GM23248 (cell line): Measurements from ENCODE around the gene GALNT12.

Source experiments
- EZH2 ChIP-seq: fragments of 200-600 bp; sonication (generic); IDR thresholded peaks from 2 replicates; pipeline ENCODE4 v1.6.1; 2018; ENCODE audit warnings: antibody characterized with exemption, mild to moderate bottlenecking; ENCODE audit not compliant: insufficient read depth, poor library complexity, severe bottlenecking
- EZH2phosphoT487 ChIP-seq: fragments of 200-600 bp; sonication (generic); IDR thresholded peaks from 2 replicates; pipeline ENCODE4 v1.6.1; 2018; ENCODE audit warnings: antibody characterized with exemption, moderate library complexity, mild to moderate bottlenecking, low read depth; ENCODE audit not compliant: insufficient read depth

DNA sequence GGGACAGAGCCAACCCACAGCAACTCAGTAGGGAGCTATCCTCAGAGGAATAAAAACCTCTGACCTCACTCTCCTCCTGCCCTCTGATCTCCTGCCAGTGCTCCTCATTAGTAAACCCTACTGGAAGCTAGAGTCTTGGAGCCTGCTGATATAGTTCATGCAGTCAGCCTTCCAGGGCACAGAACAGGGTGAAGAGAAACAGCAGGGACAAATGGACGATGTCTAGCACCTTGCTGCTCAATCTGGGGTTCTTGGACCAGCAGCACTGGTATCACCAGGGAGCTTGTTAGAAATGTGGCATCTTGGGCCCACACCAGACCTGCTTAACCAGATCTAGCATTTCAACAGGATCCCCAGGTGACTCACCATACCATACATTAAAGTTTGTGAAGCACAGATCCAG lies 5.5 kb upstream of the GALNT12 start:
- no peak for TF ChIP-seq EZH2
- no peak for TF ChIP-seq EZH2phosphoT487
